Upper lobe of left lung (tissue), 4 donors: ENCODE data around the gene AIFM3.

Experiments
- EP300 ChIP-seq, 4 donors: sonication (generic); formaldehyde crosslinking; IDR thresholded peaks; one replicate each; pipeline ENCODE4 v1.5.1; 2017; ENCODE audit warnings: antibody characterized with exemption in 4 of 4, control low read depth in 2 of 4
- POLR2AphosphoS5 ChIP-seq, 2 donors: sonication (generic); formaldehyde crosslinking; IDR thresholded peaks; one replicate each; pipeline ENCODE4 v1.5.1; 2017; ENCODE audit warnings: antibody characterized with exemption in 2 of 2
- TF ChIP-seq, protein P1 (sequence below), 6 experiments: fragments of 450-650 bp in 4 of 6; fragments of 200-600 bp in 2 of 6; sonication (generic) in 2 of 6; IDR thresholded peaks; one replicate each; pipeline ENCODE4 v1.5.1; 2016 to 2019; ENCODE audit warnings: antibody characterized with exemption in 6 of 6

- TF ChIP-seq EP300 (IDR thresholded peaks at IDR 0.05) (no peak), POLR2AphosphoS5 (IDR thresholded peaks at IDR 0.05) (no peak)
- TF ChIP-seq, protein P1, sequence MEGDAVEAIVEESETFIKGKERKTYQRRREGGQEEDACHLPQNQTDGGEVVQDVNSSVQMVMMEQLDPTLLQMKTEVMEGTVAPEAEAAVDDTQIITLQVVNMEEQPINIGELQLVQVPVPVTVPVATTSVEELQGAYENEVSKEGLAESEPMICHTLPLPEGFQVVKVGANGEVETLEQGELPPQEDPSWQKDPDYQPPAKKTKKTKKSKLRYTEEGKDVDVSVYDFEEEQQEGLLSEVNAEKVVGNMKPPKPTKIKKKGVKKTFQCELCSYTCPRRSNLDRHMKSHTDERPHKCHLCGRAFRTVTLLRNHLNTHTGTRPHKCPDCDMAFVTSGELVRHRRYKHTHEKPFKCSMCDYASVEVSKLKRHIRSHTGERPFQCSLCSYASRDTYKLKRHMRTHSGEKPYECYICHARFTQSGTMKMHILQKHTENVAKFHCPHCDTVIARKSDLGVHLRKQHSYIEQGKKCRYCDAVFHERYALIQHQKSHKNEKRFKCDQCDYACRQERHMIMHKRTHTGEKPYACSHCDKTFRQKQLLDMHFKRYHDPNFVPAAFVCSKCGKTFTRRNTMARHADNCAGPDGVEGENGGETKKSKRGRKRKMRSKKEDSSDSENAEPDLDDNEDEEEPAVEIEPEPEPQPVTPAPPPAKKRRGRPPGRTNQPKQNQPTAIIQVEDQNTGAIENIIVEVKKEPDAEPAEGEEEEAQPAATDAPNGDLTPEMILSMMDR (IDR thresholded peaks at IDR 0.05), result no peak
Measured at GRCh38 chr22:20996031-20996410, 29.0 kb downstream of the AIFM3 start.
